Measurements from ENCODE around the gene FOXC1. TPM values are rescaled to one million over a fixed set of nuclear protein-coding genes. Genes with fewer than 3 reads are reported as not detected.

Gene FOXC1
- polyA plus RNA-seq, 4 donors: 93.5 to 103 (median 97.4) TPM

Other genes with a start within 250 kb of the FOXC1 start
- gene FOXF2, start 220.3 kb upstream of the FOXC1 start, polyA plus RNA-seq (ENCODE audit: insufficient read length in 4 of 4): under 1 TPM; 0.07 to 0.31 (median 0.13) TPM